ENCODE measurements around the gene CD2AP.

DNA sequence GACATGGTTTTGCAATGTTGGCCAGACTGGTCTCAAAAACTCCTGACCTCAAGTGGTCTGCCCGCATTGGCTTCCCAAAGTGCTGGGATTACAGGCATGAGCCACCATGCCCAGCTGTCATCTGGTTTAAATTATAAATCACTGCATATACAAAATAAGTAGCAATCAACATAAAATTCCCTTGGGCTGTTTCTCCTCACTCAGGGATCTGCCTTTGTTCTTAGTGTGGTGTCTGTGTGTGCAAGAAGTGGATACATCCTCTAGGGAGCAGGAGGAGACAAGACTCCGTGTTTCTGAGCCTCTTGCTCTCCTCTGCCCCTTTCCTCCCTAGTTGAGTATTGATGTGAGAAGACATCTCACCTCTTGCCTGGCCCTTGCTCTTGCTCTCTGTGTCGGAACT lies 155.6 kb downstream of the CD2AP start:
- TF ChIP-seq, protein P1, sequence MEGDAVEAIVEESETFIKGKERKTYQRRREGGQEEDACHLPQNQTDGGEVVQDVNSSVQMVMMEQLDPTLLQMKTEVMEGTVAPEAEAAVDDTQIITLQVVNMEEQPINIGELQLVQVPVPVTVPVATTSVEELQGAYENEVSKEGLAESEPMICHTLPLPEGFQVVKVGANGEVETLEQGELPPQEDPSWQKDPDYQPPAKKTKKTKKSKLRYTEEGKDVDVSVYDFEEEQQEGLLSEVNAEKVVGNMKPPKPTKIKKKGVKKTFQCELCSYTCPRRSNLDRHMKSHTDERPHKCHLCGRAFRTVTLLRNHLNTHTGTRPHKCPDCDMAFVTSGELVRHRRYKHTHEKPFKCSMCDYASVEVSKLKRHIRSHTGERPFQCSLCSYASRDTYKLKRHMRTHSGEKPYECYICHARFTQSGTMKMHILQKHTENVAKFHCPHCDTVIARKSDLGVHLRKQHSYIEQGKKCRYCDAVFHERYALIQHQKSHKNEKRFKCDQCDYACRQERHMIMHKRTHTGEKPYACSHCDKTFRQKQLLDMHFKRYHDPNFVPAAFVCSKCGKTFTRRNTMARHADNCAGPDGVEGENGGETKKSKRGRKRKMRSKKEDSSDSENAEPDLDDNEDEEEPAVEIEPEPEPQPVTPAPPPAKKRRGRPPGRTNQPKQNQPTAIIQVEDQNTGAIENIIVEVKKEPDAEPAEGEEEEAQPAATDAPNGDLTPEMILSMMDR (IDR thresholded peaks at IDR 0.05; ENCODE audit: insufficient read depth, low read length, poor library complexity, severe bottlenecking) = no peak
- no peak for TF ChIP-seq EZH2phosphoT487 (conservative IDR thresholded peaks at IDR 0.05; ENCODE audit: low read length)
